NB4 (cell line): ENCODE data around the gene ALDOB.

Experiments
- CTCF ChIP-seq: IDR thresholded peaks from one replicate; pipeline ENCODE4 v1.5.1; 2012; ENCODE audit warnings: low read depth, low read length
- MAX ChIP-seq: IDR thresholded peaks from 2 replicates; pipeline ENCODE4 v1.6.1; 2011; ENCODE audit warnings: low read depth, low read length
- MYC ChIP-seq: IDR thresholded peaks from 2 replicates; pipeline ENCODE4 v1.6.1; 2011; ENCODE audit warnings: low read depth, low read length
- POLR2A ChIP-seq: IDR thresholded peaks from 2 replicates; pipeline ENCODE4 v1.6.1; 2011; ENCODE audit warnings: mild to moderate bottlenecking; ENCODE audit not compliant: insufficient read length; ENCODE audit errors: extremely low read depth

- TF ChIP-seq CTCF = no peak
- no peak for TF ChIP-seq MAX
- TF ChIP-seq POLR2A = no peak
- no peak for TF ChIP-seq MYC
Measured at GRCh38 chr9:101376111-101376848, 59.3 kb downstream of the ALDOB start.
